GM23338 (cell line): ENCODE results near the gene IDI1. TPM values are rescaled to one million over a fixed set of nuclear protein-coding genes. Genes with fewer than 3 reads are reported as not detected.

Experiments used
- ATAC-seq: fragments of 200-7000 bp; cut with Tn5 transposase; 3 replicates; pipeline ENCODE4 v1.9.1; 2020
- DNase-seq: peaks from one replicate; pipeline ENCODE4 v3.0.0-alpha.2; 2015; ENCODE audit warnings: low spot score
- H2AFZ ChIP-seq: fragments of 200-600 bp; sonication (generic); 2 replicates; pipeline ENCODE4 v1.8.0; 2016; ENCODE audit warnings: antibody characterized with exemption, mild to moderate bottlenecking, moderate library complexity
- H3F3A ChIP-seq: fragments of 200-600 bp; sonication (generic); replicated peaks from 2 replicates; pipeline ENCODE4 v1.8.0; 2017; ENCODE audit warnings: antibody characterized with exemption, mixed run types, low read depth
- H3K27ac ChIP-seq: fragments of 200-600 bp; sonication (generic); 2 replicates; pipeline ENCODE4 v1.6.1; 2016; ENCODE audit warnings: low read depth
- H3K27me3 ChIP-seq: fragments of 200-600 bp; sonication (generic); 2 replicates; pipeline ENCODE4 v1.8.0; 2016; ENCODE audit warnings: mild to moderate bottlenecking, mixed run types, moderate library complexity; ENCODE audit not compliant: insufficient read depth
- H3K36me3 ChIP-seq: fragments of 200-600 bp; sonication (generic); 2 replicates; pipeline ENCODE4 v1.8.0; 2016; ENCODE audit warnings: mild to moderate bottlenecking; ENCODE audit not compliant: insufficient read depth
- H3K4me1 ChIP-seq: fragments of 200-600 bp; sonication (generic); 2 replicates; pipeline ENCODE4 v1.8.0; 2016; ENCODE audit warnings: mild to moderate bottlenecking, moderate library complexity; ENCODE audit not compliant: insufficient read depth
- H3K4me2 ChIP-seq: fragments of 200-600 bp; sonication (generic); 2 replicates; pipeline ENCODE4 v1.7.1; 2017; ENCODE audit warnings: mixed run types
- H3K4me3 ChIP-seq: fragments of 200-600 bp; sonication (generic); 2 replicates; pipeline ENCODE4 v1.6.1; 2016; ENCODE audit warnings: mixed run types
- H3K79me2 ChIP-seq: fragments of 200-600 bp; sonication (generic); replicated peaks from 2 replicates; pipeline ENCODE4 v1.8.0; 2017; ENCODE audit warnings: mild to moderate bottlenecking; ENCODE audit not compliant: insufficient read depth
- H3K9me2 ChIP-seq: fragments of 200-600 bp; sonication (generic); 2 replicates; pipeline ENCODE4 v1.8.0; 2017; ENCODE audit not compliant: insufficient read depth
- H4K20me1 ChIP-seq: fragments of 200-600 bp; sonication (generic); replicated peaks from 2 replicates; pipeline ENCODE4 v1.8.0; 2017; ENCODE audit warnings: mild to moderate bottlenecking; ENCODE audit not compliant: insufficient read depth
- H3K27ac Mint-ChIP-seq: 2 replicates; pipeline ENCODE4 v1.8.0; 2020; ENCODE audit warnings: inconsistent platforms, mild to moderate bottlenecking, moderate library complexity, mixed read lengths
- H3K27me3 Mint-ChIP-seq: 3 replicates; pipeline ENCODE4 v1.8.0; 2022; ENCODE audit warnings: low read depth, mild to moderate bottlenecking, moderate library complexity, mixed read lengths, inconsistent platforms; ENCODE audit not compliant: insufficient read depth, poor library complexity
- H3K36me3 Mint-ChIP-seq: 3 replicates; pipeline ENCODE4 v1.8.0; 2021; ENCODE audit warnings: low read depth, mild to moderate bottlenecking, inconsistent platforms, moderate library complexity, mixed read lengths
- H3K4me1 Mint-ChIP-seq: 3 replicates; pipeline ENCODE4 v1.8.0; 2020; ENCODE audit warnings: mild to moderate bottlenecking, inconsistent platforms, mixed read lengths
- H3K4me3 Mint-ChIP-seq: 3 replicates; pipeline ENCODE4 v1.8.0; 2021; ENCODE audit warnings: moderate library complexity, mild to moderate bottlenecking, inconsistent platforms, mixed read lengths
- H3K9me3 Mint-ChIP-seq: 3 replicates; pipeline ENCODE4 v1.8.0; 2020; ENCODE audit warnings: moderate library complexity, mild to moderate bottlenecking, inconsistent platforms, mixed read lengths
- CREB1 ChIP-seq: fragments of 250-450 bp; sonication (Bioruptor Pico); IDR thresholded peaks from 2 replicates; pipeline ENCODE4 v1.5.0; 2020; ENCODE audit warnings: low read depth, mild to moderate bottlenecking, moderate library complexity
- CTCF ChIP-seq, 2 experiments: fragments of 200-600 bp in 1 of 2; sonication (generic) in 1 of 2; conservative IDR thresholded peaks; 2 replicates each; pipeline versions ENCODE4 v1.5.1 to v1.6.1; 2016 to 2017; ENCODE audit warnings: antibody characterized with exemption in 2 of 2, low read depth in 2 of 2, mild to moderate bottlenecking in 2 of 2, moderate library complexity in 1 of 2
- ETS1 ChIP-seq: IDR thresholded peaks from 2 replicates; pipeline ENCODE4 v1.6.1; 2016; ENCODE audit warnings: antibody characterized with exemption
- EZH2 ChIP-seq: fragments of 200-600 bp; sonication (generic); IDR thresholded peaks from one replicate; pipeline ENCODE4 v1.8.0; 2017; ENCODE audit warnings: antibody characterized with exemption, mild to moderate bottlenecking, low read depth; ENCODE audit not compliant: unreplicated experiment
- EZH2phosphoT487 ChIP-seq: fragments of 200-600 bp; sonication (generic); IDR thresholded peaks from one replicate; pipeline ENCODE4 v1.8.1; 2018; ENCODE audit warnings: antibody characterized with exemption; ENCODE audit not compliant: unreplicated experiment
- JUNB ChIP-seq: IDR thresholded peaks from one replicate; pipeline ENCODE4 v1.6.1; 2016; ENCODE audit warnings: antibody characterized with exemption; ENCODE audit not compliant: unreplicated experiment
- NANOG ChIP-seq: IDR thresholded peaks from 2 replicates; pipeline ENCODE4 v1.6.1; 2016; ENCODE audit warnings: antibody characterized with exemption, borderline replicate concordance
- POLR2AphosphoS5 ChIP-seq: IDR thresholded peaks from 2 replicates; pipeline ENCODE4 v1.6.1; 2016; ENCODE audit warnings: antibody characterized with exemption, low read depth
- REST ChIP-seq: IDR thresholded peaks from one replicate; pipeline ENCODE4 v1.6.1; 2018; ENCODE audit warnings: antibody characterized with exemption; ENCODE audit not compliant: unreplicated experiment
- STAT1 ChIP-seq: IDR thresholded peaks from one replicate; pipeline ENCODE4 v1.6.1; 2016; ENCODE audit warnings: antibody characterized with exemption; ENCODE audit not compliant: unreplicated experiment
- ZNF114 ChIP-seq: fragments of 250-450 bp; sonication (Bioruptor Pico); IDR thresholded peaks from 2 replicates; pipeline ENCODE4 v1.5.0; 2020; ENCODE audit warnings: mild to moderate bottlenecking, moderate library complexity
- ZNF331 ChIP-seq: fragments of 250-450 bp; sonication (Bioruptor Pico); IDR thresholded peaks from 2 replicates; pipeline ENCODE4 v1.5.0; 2020; ENCODE audit warnings: low read depth, mild to moderate bottlenecking, moderate library complexity
- ZNF462 ChIP-seq: fragments of 250-450 bp; sonication (Bioruptor Pico); IDR thresholded peaks from 2 replicates; pipeline ENCODE4 v1.5.0; 2020; ENCODE audit warnings: mild to moderate bottlenecking, moderate library complexity
- polyA plus RNA-seq: library from polyadenylated mRNA; unstranded; fragments of >200 nt; fragmentation: Nextera tagmentation; extraction: Ambion mirVana; gene quantifications from 2 replicates; pipeline ENCODE4 v1.2.1, GENCODE V29; 2016
- total RNA-seq: library from RNA; depleted of rRNA; stranded (reverse); fragments of >200 nt; shearing (Covaris generic); gene quantifications from 2 replicates; pipeline ENCODE4 v1.2.3, GENCODE V29; 2014

Gene IDI1
- total and polyA plus RNA-seq, 2 experiments from 2014 or later = 119 to 154 TPM

- peaks cover 2% of the 10 kb centered on the region for H3K4me1 Mint-ChIP-seq
- H3K4me3 Mint-ChIP-seq = no peak overlapping the region
- peaks cover 93% of the 10 kb centered on the region for H3K36me3 Mint-ChIP-seq
- Histone ChIP-seq H3K79me2 (peaks cover 95% of the 10 kb centered on the region), H3K4me1 (peaks cover under 1% of the 10 kb centered on the region; the same call in 1 of the 2 replicates), H3K36me3 (peaks cover 78% of the 10 kb centered on the region), H3K27me3 (no peaks in the 10 kb centered on the region), H3F3A (peaks cover 30% of the 10 kb centered on the region), H3K9me2 (no peaks in the 10 kb centered on the region), H3K27ac (0 out of 2 replicates have a peak overlapping the region, but pooled peaks have one; percentile 50), H2AFZ (no peak overlapping the region), H4K20me1 (peaks cover 73% of the 10 kb centered on the region), H3K4me3 (no peak overlapping the region), H3K4me2 (no peak overlapping the region)
- ATAC-seq (no peak), DNase-seq (no peak)
- H3K27ac Mint-ChIP-seq = no peak overlapping the region; the same call in 1 of the 2 replicates
- H3K27me3 Mint-ChIP-seq = peaks cover 4% of the 10 kb centered on the region
- no peak for TF ChIP-seq ZNF114 (CRISPR knock-in tag)
- no peak for TF ChIP-seq ZNF331 (CRISPR knock-in tag)
- no peak for TF ChIP-seq POLR2AphosphoS5
- no peak for TF ChIP-seq NANOG
- no peak for TF ChIP-seq CTCF (conservative IDR thresholded peaks at IDR 0.05; ENCODE audit: low read depth in 2 of 2)
- no peak for TF ChIP-seq STAT1
- TF ChIP-seq EZH2 = no peak
- TF ChIP-seq EZH2phosphoT487 = no peak
- TF ChIP-seq JUNB = no peak
- no peak for TF ChIP-seq CREB1 (CRISPR knock-in tag)
- TF ChIP-seq ZNF462 = no peak
- no peak for TF ChIP-seq ETS1
- TF ChIP-seq REST = no peak
- H3K9me3 Mint-ChIP-seq = no peaks in the 10 kb centered on the region; the same call in 2 of the 3 replicates
These were observed 53.9 kb downstream of the IDI1 start for GRCh38 chr10:994836-995558.
